SK-N-SH treated with all-trans-retinoic acid at 6 μM for 48 hours (cell line): Measurements from ENCODE around the gene KRT85.

ENCODE experiments used
- ATAC-seq: fragments of 200-7000 bp; cut with Tn5 transposase; 3 replicates; pipeline ENCODE4 v1.9.1; 2020; ENCODE audit warnings: mild to moderate bottlenecking, moderate library complexity
- ARNTL ChIP-seq: fragments of 450-650 bp; formaldehyde crosslinking; IDR thresholded peaks from 2 replicates; pipeline ENCODE4 v1.5.0; 2020; ENCODE audit warnings: low read depth, mild to moderate bottlenecking, moderate library complexity, borderline replicate concordance
- BACH2 ChIP-seq: fragments of 250-450 bp; sonication (Bioruptor Pico); IDR thresholded peaks from 2 replicates; pipeline ENCODE4 v1.9.0; 2021; ENCODE audit warnings: mild to moderate bottlenecking, borderline replicate concordance
- CSDC2 ChIP-seq: fragments of 250-450 bp; sonication (Bioruptor Pico); IDR thresholded peaks from 2 replicates; pipeline ENCODE4 v1.5.0; 2020; ENCODE audit warnings: mild to moderate bottlenecking, moderate library complexity
- ESRRG ChIP-seq: fragments of 250-450 bp; sonication (Bioruptor Pico); IDR thresholded peaks from 2 replicates; pipeline ENCODE4 v1.6.1; 2021; ENCODE audit warnings: mild to moderate bottlenecking
- GLIS3 ChIP-seq: fragments of 250-450 bp; sonication (Bioruptor Pico); IDR thresholded peaks from 2 replicates; pipeline ENCODE4 v1.5.0; 2020; ENCODE audit warnings: mild to moderate bottlenecking, moderate library complexity
- ISL1 ChIP-seq: fragments of 250-450 bp; sonication (Bioruptor Pico); IDR thresholded peaks from 2 replicates; pipeline ENCODE4 v2.1.2; 2022; ENCODE audit warnings: mild to moderate bottlenecking, moderate library complexity
- OSR1 ChIP-seq: fragments of 250-450 bp; sonication (Bioruptor Pico); IDR thresholded peaks from 2 replicates; pipeline ENCODE4 v1.8.0; 2022; ENCODE audit warnings: moderate library complexity, mild to moderate bottlenecking, inconsistent platforms
- POU6F1 ChIP-seq: fragments of 250-450 bp; sonication (Bioruptor Pico); IDR thresholded peaks from 2 replicates; pipeline ENCODE4 v1.8.0; 2021; ENCODE audit warnings: low read depth, mild to moderate bottlenecking, moderate library complexity, borderline replicate concordance
- PPARA ChIP-seq: fragments of 250-450 bp; sonication (Bioruptor Pico); IDR thresholded peaks from 2 replicates; pipeline ENCODE4 v1.5.0; 2020; ENCODE audit warnings: mild to moderate bottlenecking, borderline replicate concordance
- RARB ChIP-seq: fragments of 250-450 bp; sonication (Bioruptor Pico); IDR thresholded peaks from 2 replicates; pipeline ENCODE4 v1.8.0; 2021; ENCODE audit warnings: mild to moderate bottlenecking, moderate library complexity
- SNAI2 ChIP-seq: fragments of 250-450 bp; sonication (Bioruptor Pico); IDR thresholded peaks from 2 replicates; pipeline ENCODE4 v1.5.0; 2020; ENCODE audit warnings: mild to moderate bottlenecking, moderate library complexity
- TCF4 ChIP-seq: fragments of 250-450 bp; sonication (Bioruptor Pico); IDR thresholded peaks from 2 replicates; pipeline ENCODE4 v1.8.0; 2021; ENCODE audit warnings: mild to moderate bottlenecking, moderate library complexity, borderline replicate concordance
- TOX ChIP-seq: fragments of 250-450 bp; sonication (Bioruptor Pico); IDR thresholded peaks from 2 replicates; pipeline ENCODE4 v1.8.0; 2021; ENCODE audit warnings: mild to moderate bottlenecking, moderate library complexity, borderline replicate concordance
- TSHZ2 ChIP-seq: fragments of 250-450 bp; sonication (Bioruptor Pico); IDR thresholded peaks from 2 replicates; pipeline ENCODE4 v1.5.0; 2020; ENCODE audit warnings: mild to moderate bottlenecking, moderate library complexity
- ZFP3 ChIP-seq: fragments of 250-450 bp; sonication (Bioruptor Pico); IDR thresholded peaks from 2 replicates; pipeline ENCODE4 v1.5.0; 2020; ENCODE audit warnings: mild to moderate bottlenecking, moderate library complexity
- ZFP30 ChIP-seq: fragments of 450-650 bp; formaldehyde crosslinking; IDR thresholded peaks from 2 replicates; pipeline ENCODE4 v1.5.0; 2022; ENCODE audit warnings: mild to moderate bottlenecking, moderate library complexity
- ZNF565 ChIP-seq: fragments of 450-650 bp; formaldehyde crosslinking; conservative IDR thresholded peaks from 2 replicates; pipeline ENCODE4 v1.5.0; 2020; ENCODE audit warnings: low read depth, mild to moderate bottlenecking, moderate library complexity
- ZNF70 ChIP-seq: fragments of 450-650 bp; formaldehyde crosslinking; IDR thresholded peaks from 2 replicates; pipeline ENCODE4 v1.5.0; 2020; ENCODE audit warnings: mild to moderate bottlenecking, moderate library complexity
- ZNF8 ChIP-seq: fragments of 450-650 bp; formaldehyde crosslinking; IDR thresholded peaks from 2 replicates; pipeline ENCODE4 v1.5.0; 2020; ENCODE audit warnings: mild to moderate bottlenecking, moderate library complexity
- TF ChIP-seq, protein P1 (sequence below): fragments of 250-450 bp; sonication (Bioruptor Pico); IDR thresholded peaks from 2 replicates; pipeline ENCODE4 v1.8.0; 2020; ENCODE audit warnings: mild to moderate bottlenecking, moderate library complexity, borderline replicate concordance
- TF ChIP-seq, protein P2 (sequence below): fragments of 250-450 bp; sonication (Bioruptor Pico); IDR thresholded peaks from 2 replicates; pipeline ENCODE4 v1.5.1; 2021; ENCODE audit warnings: mild to moderate bottlenecking, moderate library complexity
- TF ChIP-seq, protein P3 (sequence below): fragments of 250-450 bp; sonication (Bioruptor Pico); IDR thresholded peaks from 2 replicates; pipeline ENCODE4 v1.5.1; 2020; ENCODE audit warnings: low read depth, mild to moderate bottlenecking, moderate library complexity

The KRT85 gene

DNA sequence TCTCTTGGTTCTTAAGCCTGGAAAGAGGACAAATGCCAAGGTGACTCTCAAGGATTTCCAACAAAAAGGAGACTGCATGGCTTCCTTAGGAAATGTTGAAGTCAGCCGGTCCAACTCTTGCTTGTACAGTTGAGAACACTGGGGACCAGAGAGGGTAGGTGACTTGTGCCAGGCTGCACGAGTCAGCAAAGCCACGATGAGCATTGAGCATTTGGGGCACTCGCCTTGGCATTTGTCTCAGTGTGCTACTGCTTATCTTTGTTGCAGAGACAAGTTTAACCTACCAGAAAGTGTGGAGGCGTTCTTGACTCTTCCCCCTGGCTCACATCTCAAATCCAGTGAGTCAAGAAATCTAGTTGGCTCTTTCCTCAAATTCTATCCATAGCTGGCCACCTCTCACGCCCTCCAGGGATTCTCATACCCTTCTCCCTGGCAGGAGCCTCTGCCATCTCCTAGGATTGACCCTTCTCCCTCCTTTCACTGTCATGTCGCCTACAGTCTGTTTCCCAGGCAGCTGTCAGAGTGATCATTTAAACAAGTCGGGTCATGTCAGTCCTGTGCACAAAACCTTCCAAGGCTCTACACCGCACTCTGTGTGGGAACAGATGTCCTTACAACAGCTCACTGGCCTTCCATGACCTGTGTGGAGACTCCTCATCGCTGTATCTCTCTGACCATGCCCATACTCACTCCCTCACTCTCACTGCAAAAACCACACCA is 28.9 kb downstream of the KRT85 start:
- TF ChIP-seq ZNF70 (CRISPR knock-in tag) (no peak), TCF4 (CRISPR knock-in tag) (no peak), BACH2 (CRISPR knock-in tag) (no peak), PPARA (CRISPR knock-in tag) (no peak), SNAI2 (CRISPR knock-in tag) (no peak), ESRRG (CRISPR knock-in tag) (no peak), CSDC2 (CRISPR knock-in tag) (no peak), ZFP30 (CRISPR knock-in tag) (no peak), ZFP3 (CRISPR knock-in tag) (no peak), RARB (CRISPR knock-in tag) (no peak), POU6F1 (no peak), OSR1 (no peak)
- TF ChIP-seq, protein P1, sequence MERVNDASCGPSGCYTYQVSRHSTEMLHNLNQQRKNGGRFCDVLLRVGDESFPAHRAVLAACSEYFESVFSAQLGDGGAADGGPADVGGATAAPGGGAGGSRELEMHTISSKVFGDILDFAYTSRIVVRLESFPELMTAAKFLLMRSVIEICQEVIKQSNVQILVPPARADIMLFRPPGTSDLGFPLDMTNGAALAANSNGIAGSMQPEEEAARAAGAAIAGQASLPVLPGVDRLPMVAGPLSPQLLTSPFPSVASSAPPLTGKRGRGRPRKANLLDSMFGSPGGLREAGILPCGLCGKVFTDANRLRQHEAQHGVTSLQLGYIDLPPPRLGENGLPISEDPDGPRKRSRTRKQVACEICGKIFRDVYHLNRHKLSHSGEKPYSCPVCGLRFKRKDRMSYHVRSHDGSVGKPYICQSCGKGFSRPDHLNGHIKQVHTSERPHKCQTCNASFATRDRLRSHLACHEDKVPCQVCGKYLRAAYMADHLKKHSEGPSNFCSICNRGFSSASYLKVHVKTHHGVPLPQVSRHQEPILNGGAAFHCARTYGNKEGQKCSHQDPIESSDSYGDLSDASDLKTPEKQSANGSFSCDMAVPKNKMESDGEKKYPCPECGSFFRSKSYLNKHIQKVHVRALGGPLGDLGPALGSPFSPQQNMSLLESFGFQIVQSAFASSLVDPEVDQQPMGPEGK (CRISPR knock-in tag): no peak
- TF ChIP-seq, protein P2, sequence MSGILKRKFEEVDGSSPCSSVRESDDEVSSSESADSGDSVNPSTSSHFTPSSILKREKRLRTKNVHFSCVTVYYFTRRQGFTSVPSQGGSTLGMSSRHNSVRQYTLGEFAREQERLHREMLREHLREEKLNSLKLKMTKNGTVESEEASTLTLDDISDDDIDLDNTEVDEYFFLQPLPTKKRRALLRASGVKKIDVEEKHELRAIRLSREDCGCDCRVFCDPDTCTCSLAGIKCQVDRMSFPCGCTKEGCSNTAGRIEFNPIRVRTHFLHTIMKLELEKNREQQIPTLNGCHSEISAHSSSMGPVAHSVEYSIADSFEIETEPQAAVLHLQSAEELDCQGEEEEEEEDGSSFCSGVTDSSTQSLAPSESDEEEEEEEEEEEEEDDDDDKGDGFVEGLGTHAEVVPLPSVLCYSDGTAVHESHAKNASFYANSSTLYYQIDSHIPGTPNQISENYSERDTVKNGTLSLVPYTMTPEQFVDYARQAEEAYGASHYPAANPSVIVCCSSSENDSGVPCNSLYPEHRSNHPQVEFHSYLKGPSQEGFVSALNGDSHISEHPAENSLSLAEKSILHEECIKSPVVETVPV: no peak
- TF ChIP-seq, protein P3, sequence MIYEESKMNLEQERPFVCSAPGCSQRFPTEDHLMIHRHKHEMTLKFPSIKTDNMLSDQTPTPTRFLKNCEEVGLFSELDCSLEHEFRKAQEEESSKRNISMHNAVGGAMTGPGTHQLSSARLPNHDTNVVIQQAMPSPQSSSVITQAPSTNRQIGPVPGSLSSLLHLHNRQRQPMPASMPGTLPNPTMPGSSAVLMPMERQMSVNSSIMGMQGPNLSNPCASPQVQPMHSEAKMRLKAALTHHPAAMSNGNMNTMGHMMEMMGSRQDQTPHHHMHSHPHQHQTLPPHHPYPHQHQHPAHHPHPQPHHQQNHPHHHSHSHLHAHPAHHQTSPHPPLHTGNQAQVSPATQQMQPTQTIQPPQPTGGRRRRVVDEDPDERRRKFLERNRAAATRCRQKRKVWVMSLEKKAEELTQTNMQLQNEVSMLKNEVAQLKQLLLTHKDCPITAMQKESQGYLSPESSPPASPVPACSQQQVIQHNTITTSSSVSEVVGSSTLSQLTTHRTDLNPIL (CRISPR knock-in tag): no peak
- no peak for ATAC-seq

DNA sequence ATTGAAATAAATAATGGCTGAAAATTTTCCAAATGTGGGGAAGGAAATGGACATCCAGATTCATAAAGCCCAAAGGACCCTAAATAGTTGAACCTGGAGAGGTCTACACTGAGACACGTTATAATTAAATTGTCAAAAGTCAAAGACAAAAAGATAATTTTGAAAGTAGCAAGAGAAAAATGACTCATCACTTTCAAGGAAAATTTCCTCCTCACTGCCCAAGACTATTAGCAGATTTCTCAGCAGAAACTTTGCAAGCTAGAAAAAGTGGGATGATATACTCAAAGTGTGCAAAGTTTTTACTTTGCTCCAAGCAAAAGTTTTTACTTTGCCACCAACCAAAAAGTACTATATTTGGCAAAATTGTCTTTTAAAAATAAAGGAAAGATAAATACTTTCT is 30.2 kb downstream of the KRT85 start:
- ATAC-seq: no peak
- TF ChIP-seq ZNF70 (CRISPR knock-in tag): no peak
- no peak for TF ChIP-seq ZNF565
- TF ChIP-seq GLIS3: no peak
- no peak for TF ChIP-seq POU6F1
- TF ChIP-seq TOX (CRISPR knock-in tag): no peak
- TF ChIP-seq SNAI2 (CRISPR knock-in tag): no peak
- TF ChIP-seq ESRRG (CRISPR knock-in tag): no peak
- TF ChIP-seq, protein P3 (CRISPR knock-in tag): no peak
- no peak for TF ChIP-seq ZFP30 (CRISPR knock-in tag)
- TF ChIP-seq ZNF8 (CRISPR knock-in tag): no peak
- TF ChIP-seq, protein P1 (CRISPR knock-in tag): no peak
- no peak for TF ChIP-seq ZFP3 (CRISPR knock-in tag)
- TF ChIP-seq TCF4 (CRISPR knock-in tag): no peak
- no peak for TF ChIP-seq ISL1 (CRISPR knock-in tag)
- TF ChIP-seq TSHZ2 (CRISPR knock-in tag): no peak
- TF ChIP-seq, protein P2: no peak
- TF ChIP-seq OSR1: no peak
- no peak for TF ChIP-seq RARB (CRISPR knock-in tag)
- TF ChIP-seq ARNTL (CRISPR knock-in tag): no peak
